Measurements from ENCODE around the gene ZNF518A.
A peak's percentile ranks its signal among the peaks of the same experiment; 100 is the strongest.

The ZNF518A gene

DNA sequence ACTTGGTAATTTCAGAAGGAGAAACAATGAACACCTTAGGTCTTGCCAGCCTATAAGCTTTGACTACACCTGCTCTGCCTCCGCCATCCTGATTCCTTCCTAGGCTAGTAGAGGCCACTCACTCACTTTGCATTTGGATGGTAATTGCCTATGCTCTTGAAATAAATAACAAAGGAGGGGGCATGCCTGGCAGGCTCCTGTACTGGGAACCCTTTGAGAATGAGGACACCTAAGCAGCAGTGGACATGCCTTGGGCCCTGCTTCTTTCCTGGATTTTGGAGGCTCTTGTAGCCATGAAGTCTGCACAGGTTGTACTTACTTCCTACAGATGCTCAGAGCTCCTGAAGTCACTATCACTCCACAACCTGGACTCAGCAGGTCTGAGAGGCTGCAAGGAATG lies 75.5 kb downstream of the ZNF518A start:
- TF ChIP-seq, protein P1, sequence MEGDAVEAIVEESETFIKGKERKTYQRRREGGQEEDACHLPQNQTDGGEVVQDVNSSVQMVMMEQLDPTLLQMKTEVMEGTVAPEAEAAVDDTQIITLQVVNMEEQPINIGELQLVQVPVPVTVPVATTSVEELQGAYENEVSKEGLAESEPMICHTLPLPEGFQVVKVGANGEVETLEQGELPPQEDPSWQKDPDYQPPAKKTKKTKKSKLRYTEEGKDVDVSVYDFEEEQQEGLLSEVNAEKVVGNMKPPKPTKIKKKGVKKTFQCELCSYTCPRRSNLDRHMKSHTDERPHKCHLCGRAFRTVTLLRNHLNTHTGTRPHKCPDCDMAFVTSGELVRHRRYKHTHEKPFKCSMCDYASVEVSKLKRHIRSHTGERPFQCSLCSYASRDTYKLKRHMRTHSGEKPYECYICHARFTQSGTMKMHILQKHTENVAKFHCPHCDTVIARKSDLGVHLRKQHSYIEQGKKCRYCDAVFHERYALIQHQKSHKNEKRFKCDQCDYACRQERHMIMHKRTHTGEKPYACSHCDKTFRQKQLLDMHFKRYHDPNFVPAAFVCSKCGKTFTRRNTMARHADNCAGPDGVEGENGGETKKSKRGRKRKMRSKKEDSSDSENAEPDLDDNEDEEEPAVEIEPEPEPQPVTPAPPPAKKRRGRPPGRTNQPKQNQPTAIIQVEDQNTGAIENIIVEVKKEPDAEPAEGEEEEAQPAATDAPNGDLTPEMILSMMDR (IDR thresholded peaks at IDR 0.05; ENCODE audit: control insufficient read depth, extremely low read depth, insufficient read depth) = no peak
- DNase-seq (ENCODE audit: low read depth) = no peak
- no peak overlapping the region for H3K4me3 ChIP-seq (ENCODE audit: low read depth, low read length)

DNA sequence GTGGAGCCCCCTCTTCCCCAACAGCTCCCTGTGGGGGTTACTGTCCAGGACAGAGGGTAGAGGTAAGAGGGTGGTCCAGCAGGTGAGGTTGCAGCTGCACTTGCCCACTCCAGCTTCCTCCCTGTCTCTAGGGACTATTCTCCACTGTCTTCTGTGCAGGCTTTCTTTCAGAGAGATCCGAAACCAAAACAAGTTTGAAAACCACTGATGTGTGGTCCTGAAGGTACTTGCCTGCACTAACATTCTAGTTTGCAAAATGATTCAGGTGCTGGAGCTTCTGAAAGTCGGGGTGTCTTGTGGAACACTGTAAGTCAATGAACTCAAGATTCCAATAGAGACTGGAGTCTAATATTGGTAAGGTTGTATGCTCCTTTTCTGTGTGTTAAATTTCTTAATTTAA lies 78.2 kb downstream of the ZNF518A start:
- DNase-seq (ENCODE audit: low read depth) = no peak
- TF ChIP-seq, protein P1 (IDR thresholded peaks at IDR 0.05; ENCODE audit: control insufficient read depth, extremely low read depth, insufficient read depth) = no peak
- H3K4me3 ChIP-seq (ENCODE audit: low read depth, low read length) = no peak overlapping the region

DNA sequence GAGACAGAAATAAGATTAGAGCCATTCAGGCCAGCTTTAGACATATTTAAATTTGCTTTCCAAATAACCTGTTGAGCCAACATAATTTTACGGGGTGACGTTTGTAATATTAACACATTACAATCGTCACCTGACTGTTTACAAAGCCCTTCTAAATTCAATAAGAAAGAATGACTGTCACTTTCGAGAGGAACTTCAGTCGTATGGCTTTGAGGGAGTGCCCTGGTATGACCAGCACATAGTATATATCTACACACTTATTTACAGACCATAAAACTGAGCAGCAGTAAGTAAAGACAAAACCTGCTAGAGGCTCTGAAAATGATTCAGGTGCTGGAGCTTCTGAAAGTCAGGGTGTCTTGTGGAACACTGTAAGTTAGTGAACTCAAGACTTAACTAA lies 78.8 kb downstream of the ZNF518A start:
- DNase-seq (ENCODE audit: low read depth) = peak; percentile 68
- TF ChIP-seq, protein P1 (IDR thresholded peaks at IDR 0.05; ENCODE audit: control insufficient read depth, extremely low read depth, insufficient read depth) = no peak
- H3K4me3 ChIP-seq (ENCODE audit: low read depth, low read length) = no peak overlapping the region

DNA sequence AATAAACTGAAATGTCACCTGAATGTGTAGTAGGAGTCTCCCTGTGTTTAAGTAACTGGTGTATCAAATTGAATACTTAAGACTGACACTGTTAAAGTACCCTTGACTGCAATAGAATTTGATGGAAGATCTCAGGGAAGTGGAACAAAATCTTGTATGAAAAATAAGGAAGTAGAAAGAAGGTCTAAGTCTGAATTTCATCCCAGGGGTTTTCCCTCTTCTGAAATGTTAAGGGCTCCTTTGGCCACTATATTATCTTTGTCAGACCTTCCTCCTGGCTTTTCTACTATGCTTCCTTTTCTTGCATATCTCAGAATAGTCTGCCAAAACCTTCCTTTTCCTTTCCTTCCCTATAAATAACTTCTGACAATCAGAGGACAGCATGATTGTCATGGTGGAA lies 81.7 kb downstream of the ZNF518A start:
- TF ChIP-seq, protein P1 (IDR thresholded peaks at IDR 0.05; ENCODE audit: control insufficient read depth, extremely low read depth, insufficient read depth) = no peak
- no peak for DNase-seq (ENCODE audit: low read depth)
- H3K4me3 ChIP-seq (ENCODE audit: low read depth, low read length) = no peak overlapping the region

DNA sequence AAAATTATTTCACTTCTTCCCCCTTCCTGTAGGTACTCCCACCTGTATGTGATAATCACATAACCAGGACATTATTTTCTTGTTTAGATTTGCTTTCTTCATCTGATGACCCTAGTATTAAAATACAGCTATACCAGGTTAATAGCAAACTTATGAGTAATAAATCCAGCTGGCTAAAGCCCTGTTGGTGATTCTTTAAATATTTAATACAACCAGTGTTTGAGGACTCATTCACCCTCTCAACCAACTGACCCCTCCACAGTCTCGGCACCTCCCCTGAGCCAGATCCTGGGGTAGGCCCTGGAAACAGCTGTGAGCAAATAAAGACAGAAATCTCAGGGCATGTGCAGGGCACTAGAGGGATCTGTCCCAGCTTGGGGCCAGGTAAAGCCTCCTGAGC lies 82.8 kb downstream of the ZNF518A start:
- DNase-seq (ENCODE audit: low read depth) = no peak
- TF ChIP-seq, protein P1 (IDR thresholded peaks at IDR 0.05; ENCODE audit: control insufficient read depth, extremely low read depth, insufficient read depth) = no peak
- H3K4me3 ChIP-seq (ENCODE audit: low read depth, low read length) = no peak overlapping the region
